Stimulated activated CD8-positive, alpha-beta memory T cell treated with anti-CD3 and anti-CD28 coated beads, Interleukin-15, amount 100 ng/mL, for 24 hours (primary cell): ENCODE measurements around the gene AFF3.

Source experiments
- DNase-seq: peaks from one replicate; pipeline ENCODE4 v3.0.0-alpha.2; 2020; ENCODE audit warnings: low read depth

The AFF3 gene

GRCh38 chr2:99698896-99699295 lies 443.5 kb downstream of the AFF3 start:
- no peak for DNase-seq

- no peak for DNase-seq
Observed at GRCh38 chr2:99697811-99698568, 444.4 kb downstream of the AFF3 start.

GRCh38 chr2:99695944-99696253 lies 446.5 kb downstream of the AFF3 start:
- no peak for DNase-seq

- DNase-seq = no peak
Observed at GRCh38 chr2:99695130-99695943, 447.1 kb downstream of the AFF3 start.

- no peak for DNase-seq
Observed at GRCh38 chr2:99694331-99694730, 448.1 kb downstream of the AFF3 start.

- no peak for DNase-seq
Observed at GRCh38 chr2:99692785-99693184, 449.6 kb downstream of the AFF3 start.

- no peak for DNase-seq
Observed at GRCh38 chr2:99691926-99692325, 450.5 kb downstream of the AFF3 start.

- no peak for DNase-seq
Observed at GRCh38 chr2:99689145-99689742, 453.1 kb downstream of the AFF3 start.

- DNase-seq = no peak
Observed at GRCh38 chr2:99688699-99689098, 453.7 kb downstream of the AFF3 start.

- no peak for DNase-seq
Observed at GRCh38 chr2:99682275-99683060, 459.9 kb downstream of the AFF3 start.

- DNase-seq = no peak
Observed at GRCh38 chr2:99680946-99681345, 461.4 kb downstream of the AFF3 start.

- DNase-seq = no peak
Observed at GRCh38 chr2:99679518-99679917, 462.9 kb downstream of the AFF3 start.

GRCh38 chr2:99678625-99679024 lies 463.8 kb downstream of the AFF3 start:
- no peak for DNase-seq

GRCh38 chr2:99677814-99678213 lies 464.6 kb downstream of the AFF3 start:
- no peak for DNase-seq

GRCh38 chr2:99675130-99675661 lies 467.2 kb downstream of the AFF3 start:
- no peak for DNase-seq

- DNase-seq = no peak
Observed at GRCh38 chr2:99674090-99674489, 468.3 kb downstream of the AFF3 start.

- no peak for DNase-seq
Observed at GRCh38 chr2:99672766-99673350, 469.5 kb downstream of the AFF3 start.

- no peak for DNase-seq
Observed at GRCh38 chr2:99670768-99671734, 471.3 kb downstream of the AFF3 start.

- DNase-seq = no peak
Observed at GRCh38 chr2:99666256-99666655, 476.1 kb downstream of the AFF3 start.

- no peak for DNase-seq
Observed at GRCh38 chr2:99663641-99664040, 478.7 kb downstream of the AFF3 start.
